Caco-2 (cell line): Measurements from ENCODE around the gene ARIH1. TPM values are rescaled to one million over a fixed set of nuclear protein-coding genes. Genes with fewer than 3 reads are reported as not detected.

ENCODE experiments used
- BruUV-seq: library from RNA; stranded (reverse); fragments of 400-500 nt; replicated peaks from 2 replicates; lab custom pipeline; 2021; lab: Mats Ljungman, UMichigan
- CTCF ChIA-PET: fragments of 300-600 bp; sonication (Branson Sonifier 250); formaldehyde crosslinking; loops from one replicate; lab custom pipeline; 2022; ENCODE audit warnings: antibody characterized with exemption; lab: Charles Lee
- POLR2A ChIA-PET: fragments of 300-600 bp; sonication (Branson Sonifier 250); formaldehyde crosslinking; loops from one replicate; lab custom pipeline; 2022; ENCODE audit warnings: antibody characterized with exemption; lab: Charles Lee
- DNase-seq, 2 experiments: peaks; one replicate each; pipeline versions ENCODE4 v3.0.0 to v3.0.0-alpha.2; 2020 to 2022
- H3K27me3 ChIP-seq: replicated peaks from 2 replicates; pipeline ENCODE4 v1.6.0; 2011; ENCODE audit warnings: low read length; ENCODE audit not compliant: control insufficient read depth, insufficient read depth
- H3K36me3 ChIP-seq: 2 replicates; pipeline ENCODE4 v1.5.1; 2011; ENCODE audit warnings: low read length; ENCODE audit not compliant: control insufficient read depth, insufficient read depth
- H3K4me1 ChIP-seq: fragments of 250-450 bp; sonication (Bioruptor Pico); 2 replicates; pipeline ENCODE4 v1.5.1; 2020; ENCODE audit warnings: mild to moderate bottlenecking
- H3K4me3 ChIP-seq: 2 replicates; pipeline ENCODE4 v1.5.1; 2011; ENCODE audit warnings: low read depth, mild to moderate bottlenecking, control low read depth, low read length
- H3K9me3 ChIP-seq: fragments of 250-450 bp; sonication (Bioruptor Pico); 2 replicates; pipeline ENCODE4 v1.5.1; 2020; ENCODE audit warnings: mild to moderate bottlenecking, moderate library complexity
- H3K27ac Mint-ChIP-seq: one replicate; pipeline ENCODE4 v1.8.0; 2022; ENCODE audit warnings: mixed read lengths; ENCODE audit not compliant: unreplicated experiment
- H3K27me3 Mint-ChIP-seq: one replicate; pipeline ENCODE4 v1.8.0; 2022; ENCODE audit warnings: mixed read lengths; ENCODE audit not compliant: insufficient read depth, unreplicated experiment
- H3K36me3 Mint-ChIP-seq: one replicate; pipeline ENCODE4 v1.8.0; 2022; ENCODE audit warnings: mild to moderate bottlenecking, mixed read lengths; ENCODE audit not compliant: insufficient read depth, unreplicated experiment
- H3K4me1 Mint-ChIP-seq: one replicate; pipeline ENCODE4 v1.8.0; 2022; ENCODE audit warnings: low read depth, mixed read lengths; ENCODE audit not compliant: unreplicated experiment
- H3K4me3 Mint-ChIP-seq: one replicate; pipeline ENCODE4 v1.8.0; 2022; ENCODE audit warnings: mild to moderate bottlenecking, moderate library complexity, mixed read lengths; ENCODE audit not compliant: unreplicated experiment
- H3K9me3 Mint-ChIP-seq: one replicate; pipeline ENCODE4 v1.8.0; 2022; ENCODE audit warnings: mixed read lengths; ENCODE audit not compliant: unreplicated experiment
- intact Hi-C: fragments of 100-400 bp; cut with micrococcal nuclease; formaldehyde crosslinking; loops from one replicate; pipeline ENCODE4 v1.10.0; 2022; ENCODE audit not compliant: unreplicated experiment
- total RNA-seq: library from RNA; stranded (reverse); gene quantifications from 2 replicates; pipeline ENCODE4 v1.2.3, GENCODE V29; 2022
- TF ChIP-seq, protein P1 (sequence below), 2 experiments: fragments of 200-600 bp in 1 of 2; IDR thresholded peaks; 1 replicate in 1 of 2; 2 replicates in 1 of 2; pipeline versions ENCODE4 v1.5.1 to v1.8.0; 2011 to 2022; ENCODE audit warnings: antibody characterized with exemption in 1 of 2, control low read depth in 1 of 2, inconsistent platforms in 1 of 2, low read depth in 1 of 2, low read length in 1 of 2, mild to moderate bottlenecking in 1 of 2, moderate library complexity in 1 of 2; ENCODE audit not compliant: insufficient read depth in 1 of 2, severe bottlenecking in 1 of 2, unreplicated experiment in 1 of 2

The ARIH1 gene
- total RNA-seq, 1 experiment from 2014 or later, result 126 TPM

DNA sequence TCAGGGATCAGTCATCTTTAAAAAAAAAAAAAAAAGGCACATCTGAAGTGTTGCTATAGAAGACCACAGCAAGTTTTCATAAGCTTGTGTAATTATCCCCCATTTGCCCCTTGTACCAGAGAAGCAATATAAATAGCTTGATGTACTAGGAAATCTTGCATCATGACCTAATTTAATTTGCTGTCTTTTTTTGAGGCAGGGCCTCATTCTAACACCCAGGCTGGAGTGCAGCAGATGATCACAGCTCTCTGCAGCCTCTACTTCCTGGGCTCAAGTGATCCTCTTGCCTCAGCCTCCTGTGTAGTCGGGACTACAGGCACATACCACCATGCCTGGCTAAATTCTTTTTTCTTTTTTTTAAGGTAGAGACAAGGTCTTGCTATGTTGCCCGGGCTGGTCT, 88.7 kb downstream of the ARIH1 start:
- no peaks in the 10 kb centered on the region for H3K36me3 ChIP-seq
- BruUV-seq, result no TSS peak
- H3K4me3 ChIP-seq, result no peak overlapping the region
- no peaks in the 10 kb centered on the region for H3K27me3 ChIP-seq
- intact Hi-C loops, result no loop called here
- DNase-seq, result no peak
- TF ChIP-seq, protein P1, sequence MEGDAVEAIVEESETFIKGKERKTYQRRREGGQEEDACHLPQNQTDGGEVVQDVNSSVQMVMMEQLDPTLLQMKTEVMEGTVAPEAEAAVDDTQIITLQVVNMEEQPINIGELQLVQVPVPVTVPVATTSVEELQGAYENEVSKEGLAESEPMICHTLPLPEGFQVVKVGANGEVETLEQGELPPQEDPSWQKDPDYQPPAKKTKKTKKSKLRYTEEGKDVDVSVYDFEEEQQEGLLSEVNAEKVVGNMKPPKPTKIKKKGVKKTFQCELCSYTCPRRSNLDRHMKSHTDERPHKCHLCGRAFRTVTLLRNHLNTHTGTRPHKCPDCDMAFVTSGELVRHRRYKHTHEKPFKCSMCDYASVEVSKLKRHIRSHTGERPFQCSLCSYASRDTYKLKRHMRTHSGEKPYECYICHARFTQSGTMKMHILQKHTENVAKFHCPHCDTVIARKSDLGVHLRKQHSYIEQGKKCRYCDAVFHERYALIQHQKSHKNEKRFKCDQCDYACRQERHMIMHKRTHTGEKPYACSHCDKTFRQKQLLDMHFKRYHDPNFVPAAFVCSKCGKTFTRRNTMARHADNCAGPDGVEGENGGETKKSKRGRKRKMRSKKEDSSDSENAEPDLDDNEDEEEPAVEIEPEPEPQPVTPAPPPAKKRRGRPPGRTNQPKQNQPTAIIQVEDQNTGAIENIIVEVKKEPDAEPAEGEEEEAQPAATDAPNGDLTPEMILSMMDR (IDR thresholded peaks at IDR 0.05; ENCODE audit: insufficient read depth in 1 of 2, low read depth in 1 of 2, low read length in 1 of 2, severe bottlenecking in 1 of 2, unreplicated experiment in 1 of 2), result no peak
- POLR2A ChIA-PET, result no interaction called here
- Mint-ChIP-seq H3K4me3 (no peak overlapping the region), H3K27me3 (no peaks in the 10 kb centered on the region), H3K36me3 (peaks cover 23% of the 10 kb centered on the region), H3K9me3 (no peaks in the 10 kb centered on the region), H3K27ac (no peak overlapping the region), H3K4me1 (peaks cover 5% of the 10 kb centered on the region)
- H3K9me3 ChIP-seq, result no peaks in the 10 kb centered on the region
- no peaks in the 10 kb centered on the region for H3K4me1 ChIP-seq
- CTCF ChIA-PET, result no interaction called here

DNA sequence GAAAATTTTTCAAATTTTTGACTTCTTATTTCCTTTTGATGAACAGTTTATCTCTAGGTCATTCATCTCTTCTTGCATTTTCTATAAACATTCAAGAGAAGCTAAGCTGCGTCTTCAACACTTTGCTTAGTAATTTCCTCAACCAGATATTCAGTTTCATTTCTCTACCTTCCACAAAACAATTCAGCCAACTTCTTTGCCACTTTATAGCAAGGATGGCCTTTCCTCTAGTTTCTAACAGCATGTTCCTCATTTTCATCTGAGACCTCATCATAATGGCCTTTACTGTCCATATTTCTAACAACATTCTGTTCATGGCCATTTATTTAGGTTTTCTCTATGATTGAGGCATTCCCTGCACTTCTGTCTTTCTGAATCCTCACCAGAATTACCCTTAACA, 90.0 kb downstream of the ARIH1 start:
- Mint-ChIP-seq H3K27ac (no peak overlapping the region), H3K4me1 (peaks cover 5% of the 10 kb centered on the region), H3K4me3 (no peak overlapping the region), H3K36me3 (peaks cover 22% of the 10 kb centered on the region), H3K27me3 (no peaks in the 10 kb centered on the region), H3K9me3 (no peaks in the 10 kb centered on the region)
- Histone ChIP-seq H3K4me1 (no peaks in the 10 kb centered on the region), H3K4me3 (no peak overlapping the region), H3K9me3 (no peaks in the 10 kb centered on the region), H3K27me3 (no peaks in the 10 kb centered on the region), H3K36me3 (no peaks in the 10 kb centered on the region)
- ChIA-PET CTCF (no interaction called here), POLR2A (no interaction called here)
- TF ChIP-seq, protein P1 (IDR thresholded peaks at IDR 0.05; ENCODE audit: insufficient read depth in 1 of 2, low read depth in 1 of 2, low read length in 1 of 2, severe bottlenecking in 1 of 2, unreplicated experiment in 1 of 2), result no peak
- intact Hi-C loops, result no loop called here
- BruUV-seq, result no TSS peak
- no peak for DNase-seq

DNA sequence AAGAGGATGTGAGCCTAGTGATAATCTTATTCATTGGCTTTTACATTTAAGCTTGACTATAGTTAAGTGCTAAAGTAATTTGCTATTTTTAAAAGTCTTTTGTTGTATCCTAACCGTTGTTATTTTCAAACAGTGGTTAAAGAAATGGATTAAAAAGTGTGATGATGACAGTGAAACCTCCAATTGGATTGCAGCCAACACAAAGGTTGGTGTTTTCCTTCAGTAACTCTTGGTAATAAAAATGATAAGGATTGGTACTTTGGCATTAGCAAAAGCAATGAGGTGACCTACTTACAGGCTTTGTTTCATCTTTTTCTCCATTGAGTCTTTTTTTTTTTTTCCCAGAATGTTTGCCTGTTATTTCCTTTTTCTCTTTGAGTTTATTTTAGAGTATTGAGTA, 92.8 kb downstream of the ARIH1 start:
- H3K36me3 ChIP-seq, result no peaks in the 10 kb centered on the region
- Mint-ChIP-seq H3K27me3 (no peaks in the 10 kb centered on the region), H3K9me3 (no peaks in the 10 kb centered on the region), H3K36me3 (peaks cover 22% of the 10 kb centered on the region), H3K4me3 (no peak overlapping the region), H3K4me1 (no peaks in the 10 kb centered on the region), H3K27ac (no peak overlapping the region)
- H3K4me1 ChIP-seq, result peaks cover 8% of the 10 kb centered on the region; the same call in 1 of the 2 replicates
- H3K27me3 ChIP-seq, result no peaks in the 10 kb centered on the region
- no peak for DNase-seq
- intact Hi-C loops, result no loop called here
- CTCF ChIA-PET, result no interaction called here
- H3K9me3 ChIP-seq, result no peaks in the 10 kb centered on the region
- TF ChIP-seq, protein P1 (IDR thresholded peaks at IDR 0.05; ENCODE audit: insufficient read depth in 1 of 2, low read depth in 1 of 2, low read length in 1 of 2, severe bottlenecking in 1 of 2, unreplicated experiment in 1 of 2), result no peak
- H3K4me3 ChIP-seq, result no peak overlapping the region
- POLR2A ChIA-PET, result no interaction called here
- BruUV-seq, result no TSS peak
